HFFc6 (cell line): ENCODE results near the gene SEC23B. TPM values are rescaled to one million over a fixed set of nuclear protein-coding genes. Genes with fewer than 3 reads are reported as not detected.
"Not testable (repeated sequence)": the region's sequence is repeated elsewhere in the genome, so short reads cannot be mapped to it uniquely, and the experiment has no call there.

Experiments used
- DNase-seq: peaks from one replicate; pipeline ENCODE4 v3.0.0-alpha.2; 2018
- H3K27ac Mint-ChIP-seq: 2 replicates; pipeline ENCODE4 v1.8.0; 2020; ENCODE audit warnings: mild to moderate bottlenecking, mixed read lengths
- H3K27me3 Mint-ChIP-seq: 2 replicates; pipeline ENCODE4 v1.8.0; 2021; ENCODE audit warnings: mild to moderate bottlenecking, moderate library complexity, mixed read lengths; ENCODE audit not compliant: insufficient read depth
- H3K36me3 Mint-ChIP-seq: 2 replicates; pipeline ENCODE4 v1.8.0; 2021; ENCODE audit warnings: low read depth, mixed read lengths
- H3K4me1 Mint-ChIP-seq: 2 replicates; pipeline ENCODE4 v1.8.0; 2020; ENCODE audit warnings: low read depth, mixed read lengths
- H3K4me3 Mint-ChIP-seq: 2 replicates; pipeline ENCODE4 v1.8.0; 2020; ENCODE audit warnings: mild to moderate bottlenecking, moderate library complexity, mixed read lengths
- H3K9me3 Mint-ChIP-seq: 2 replicates; pipeline ENCODE4 v1.8.0; 2020; ENCODE audit warnings: mild to moderate bottlenecking, mixed read lengths
- total RNA-seq, 6 experiments: library from RNA; stranded (reverse); fragmentation: NEBNext Ultra II Directional; extraction: Animal tissue kit (Norgen Biotek cat#: 25700); gene quantifications; 2 replicates in 1 of 6; 3 replicates in 5 of 6; pipeline ENCODE4 v1.2.3, GENCODE V29; 2021
- TF ChIP-seq, protein P1 (sequence below): fragments of 200-600 bp; sonication (generic); IDR thresholded peaks from 2 replicates; pipeline ENCODE4 v1.5.0; 2021; ENCODE audit warnings: antibody characterized with exemption, mild to moderate bottlenecking

The SEC23B gene
- total RNA-seq, 6 experiments from 2014 or later: 50.8 to 63.4 (median 57.6) TPM

DNA sequence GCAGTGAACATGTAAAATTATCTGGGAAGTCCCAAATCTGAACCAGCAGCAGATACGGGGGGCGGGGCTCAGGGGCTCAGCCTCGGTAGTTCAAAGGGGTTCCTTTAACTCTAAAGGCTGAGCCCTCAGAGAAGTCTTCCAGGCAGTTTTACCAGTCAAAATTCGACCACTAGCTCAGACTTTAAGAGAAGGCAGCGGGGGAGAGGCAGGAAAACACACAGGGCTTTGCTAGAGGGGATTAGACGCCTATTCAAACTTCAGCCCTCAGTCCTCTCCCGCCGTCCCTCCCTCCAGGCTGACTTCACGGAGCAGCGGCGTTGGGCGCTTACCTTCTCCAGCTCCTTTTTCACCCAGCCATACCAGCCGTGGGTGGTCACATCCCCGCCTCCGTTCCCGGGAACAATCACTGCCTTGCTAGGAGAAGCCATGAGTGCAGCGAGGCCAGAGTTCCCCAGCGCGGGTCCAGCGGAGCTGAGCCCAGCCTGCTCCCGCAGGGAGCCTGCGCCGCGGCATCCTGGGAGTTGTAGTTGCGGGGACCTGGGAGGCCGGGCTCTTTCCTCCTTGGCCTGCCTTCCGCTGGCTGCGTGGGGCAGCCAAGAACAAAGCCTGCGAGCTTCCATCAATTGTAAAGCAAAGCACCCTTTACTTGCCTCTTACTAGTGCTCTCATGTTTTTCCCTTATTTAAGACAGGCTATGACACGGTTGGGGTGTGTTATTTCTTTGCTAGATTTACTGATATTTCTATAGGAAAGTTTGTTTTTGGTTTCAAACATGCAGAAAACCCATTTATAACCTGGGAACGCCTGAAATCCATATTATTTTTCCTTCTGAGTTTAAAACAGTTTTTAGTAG lies 10.8 kb upstream of the SEC23B start, which contains the start of gene RBBP9:
TSS of gene RBBP9 (minus strand) at position 486 of the 853 bp plus-strand sequence. CDS start at position 428, 58 bp downstream.
- H3K27me3 Mint-ChIP-seq: no peaks in the 10 kb centered on the region
- peak; percentile 65 for DNase-seq
- peak within 1 kb of the TSS; percentile 73 for H3K27ac Mint-ChIP-seq
- TF ChIP-seq, protein P1, sequence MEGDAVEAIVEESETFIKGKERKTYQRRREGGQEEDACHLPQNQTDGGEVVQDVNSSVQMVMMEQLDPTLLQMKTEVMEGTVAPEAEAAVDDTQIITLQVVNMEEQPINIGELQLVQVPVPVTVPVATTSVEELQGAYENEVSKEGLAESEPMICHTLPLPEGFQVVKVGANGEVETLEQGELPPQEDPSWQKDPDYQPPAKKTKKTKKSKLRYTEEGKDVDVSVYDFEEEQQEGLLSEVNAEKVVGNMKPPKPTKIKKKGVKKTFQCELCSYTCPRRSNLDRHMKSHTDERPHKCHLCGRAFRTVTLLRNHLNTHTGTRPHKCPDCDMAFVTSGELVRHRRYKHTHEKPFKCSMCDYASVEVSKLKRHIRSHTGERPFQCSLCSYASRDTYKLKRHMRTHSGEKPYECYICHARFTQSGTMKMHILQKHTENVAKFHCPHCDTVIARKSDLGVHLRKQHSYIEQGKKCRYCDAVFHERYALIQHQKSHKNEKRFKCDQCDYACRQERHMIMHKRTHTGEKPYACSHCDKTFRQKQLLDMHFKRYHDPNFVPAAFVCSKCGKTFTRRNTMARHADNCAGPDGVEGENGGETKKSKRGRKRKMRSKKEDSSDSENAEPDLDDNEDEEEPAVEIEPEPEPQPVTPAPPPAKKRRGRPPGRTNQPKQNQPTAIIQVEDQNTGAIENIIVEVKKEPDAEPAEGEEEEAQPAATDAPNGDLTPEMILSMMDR: no peak
- H3K4me1 Mint-ChIP-seq: peaks cover 15% of the 10 kb centered on the region
- no peaks in the 10 kb centered on the region for H3K9me3 Mint-ChIP-seq
- H3K4me3 Mint-ChIP-seq: peak within 1 kb of the TSS; percentile 99
- H3K36me3 Mint-ChIP-seq: peaks cover 6% of the 10 kb centered on the region; the same call in 1 of the 2 replicates

DNA sequence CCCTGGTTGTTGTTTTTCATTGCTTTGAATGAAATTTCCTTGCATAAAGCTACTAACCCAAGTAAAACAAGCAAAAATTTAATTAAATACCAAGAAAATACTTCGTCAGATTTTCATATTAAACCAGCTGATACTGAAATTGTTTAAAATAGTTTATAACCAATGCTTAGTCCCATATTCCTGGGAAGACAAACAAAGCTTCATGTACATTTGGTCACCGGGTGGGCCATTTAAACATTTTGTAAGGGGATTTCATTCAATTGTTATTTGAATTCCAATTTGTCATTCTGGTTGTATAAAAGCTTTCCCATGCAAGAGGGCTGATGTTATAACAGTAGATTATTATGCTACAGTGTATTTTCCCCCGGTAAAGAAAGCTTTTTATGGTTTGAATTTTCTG lies 10.1 kb upstream of the SEC23B start:
- Mint-ChIP-seq H3K27ac (peak overlapping the region; percentile 73; the same call in 1 of the 2 replicates), H3K9me3 (no peaks in the 10 kb centered on the region), H3K4me1 (peaks cover 15% of the 10 kb centered on the region), H3K4me3 (peak overlapping the region; percentile 99), H3K36me3 (peaks cover 6% of the 10 kb centered on the region; the same call in 1 of the 2 replicates), H3K27me3 (no peaks in the 10 kb centered on the region)
- DNase-seq: no peak
- TF ChIP-seq, protein P1: no peak

DNA sequence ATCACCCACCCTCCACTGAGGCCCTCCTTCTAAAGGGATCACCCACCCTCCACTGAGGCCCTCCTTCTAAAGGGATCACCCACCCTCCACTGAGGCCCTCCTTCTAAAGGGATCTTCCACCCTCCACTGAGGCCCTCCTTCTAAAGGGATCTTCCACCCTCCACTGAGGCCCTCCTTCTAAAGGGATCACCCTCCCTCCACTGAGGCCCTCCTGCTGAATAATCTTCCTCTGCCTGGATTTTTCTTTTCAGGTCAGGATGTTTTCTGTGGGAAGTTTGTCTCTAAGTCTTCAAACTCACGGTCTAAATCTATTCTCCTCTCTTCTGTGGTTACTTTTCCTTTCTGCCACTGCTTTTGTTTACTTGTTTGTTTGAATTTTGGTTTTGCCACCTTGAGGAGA lies 6.1 kb upstream of the SEC23B start:
- not testable (repeated sequence) for DNase-seq, H3K9me3 Mint-ChIP-seq, H3K27ac Mint-ChIP-seq, H3K27me3 Mint-ChIP-seq, H3K4me3 Mint-ChIP-seq, H3K36me3 Mint-ChIP-seq, H3K4me1 Mint-ChIP-seq

DNA sequence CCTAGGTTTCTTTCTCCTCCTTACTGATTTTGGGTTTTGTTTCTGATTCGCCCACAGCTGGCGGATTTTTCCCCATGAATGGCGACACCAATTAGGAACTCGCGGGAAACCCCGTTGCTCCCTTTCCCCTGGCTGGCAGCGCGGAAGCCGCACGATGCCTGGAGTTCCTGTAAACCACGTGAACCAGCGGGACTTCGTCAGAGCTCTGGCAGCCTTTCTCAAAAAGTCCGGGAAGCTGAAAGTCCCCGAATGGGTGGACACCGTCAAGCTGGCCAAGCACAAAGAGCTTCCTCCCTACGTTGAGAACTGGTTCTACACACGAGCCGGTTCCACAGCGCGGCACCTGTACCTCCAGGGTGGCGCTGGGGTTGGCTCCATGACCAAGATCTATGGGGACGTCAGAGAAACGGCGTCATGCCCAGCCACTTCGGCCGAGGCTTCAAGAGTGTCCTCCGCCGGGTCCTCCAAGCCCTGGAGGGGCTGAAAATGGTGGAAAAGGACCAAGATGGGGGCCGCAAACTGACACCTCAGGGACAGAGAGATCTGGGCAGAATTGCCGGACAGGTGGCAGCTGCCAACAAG lies 3.2 kb upstream of the SEC23B start:
- TF ChIP-seq, protein P1: no peak
- Mint-ChIP-seq H3K4me1 (peaks cover 20% of the 10 kb centered on the region), H3K36me3 (0 out of 2 replicates have a peak, but pooled peaks cover 4% of the 10 kb centered on the region), H3K4me3 (peak overlapping the region; percentile 56; the same call in 1 of the 2 replicates), H3K27ac (no peak overlapping the region), H3K27me3 (no peaks in the 10 kb centered on the region; the same call in 1 of the 2 replicates), H3K9me3 (no peaks in the 10 kb centered on the region)
- DNase-seq: no peak

DNA sequence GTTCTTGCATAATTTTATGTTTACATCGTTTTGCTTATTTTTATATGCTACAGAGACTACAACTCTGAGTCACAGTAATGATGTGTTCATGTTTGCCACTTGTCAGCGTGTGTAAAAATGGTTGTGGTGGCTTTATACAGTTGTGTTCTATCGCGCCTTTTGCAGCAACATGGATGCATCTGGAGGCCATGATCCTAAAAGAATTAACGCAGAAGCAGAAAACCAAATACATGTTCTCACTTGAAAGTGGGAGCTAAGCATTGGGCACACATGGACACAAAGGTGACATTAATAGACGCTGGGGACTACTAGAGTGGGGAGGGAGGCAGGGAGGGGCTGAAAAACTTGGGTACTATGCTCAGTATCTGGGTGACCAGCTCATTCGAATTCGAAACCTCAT lies 996 bp upstream of the SEC23B start:
- no peak for DNase-seq
- peaks cover 28% of the 10 kb centered on the region for H3K4me1 Mint-ChIP-seq
- H3K4me3 Mint-ChIP-seq: peak overlapping the region; percentile 99
- peaks cover 20% of the 10 kb centered on the region for H3K36me3 Mint-ChIP-seq
- H3K27me3 Mint-ChIP-seq: no peaks in the 10 kb centered on the region; the same call in 1 of the 2 replicates
- peak overlapping the region; percentile 95 for H3K27ac Mint-ChIP-seq
- no peaks in the 10 kb centered on the region for H3K9me3 Mint-ChIP-seq
- TF ChIP-seq, protein P1: no peak

DNA sequence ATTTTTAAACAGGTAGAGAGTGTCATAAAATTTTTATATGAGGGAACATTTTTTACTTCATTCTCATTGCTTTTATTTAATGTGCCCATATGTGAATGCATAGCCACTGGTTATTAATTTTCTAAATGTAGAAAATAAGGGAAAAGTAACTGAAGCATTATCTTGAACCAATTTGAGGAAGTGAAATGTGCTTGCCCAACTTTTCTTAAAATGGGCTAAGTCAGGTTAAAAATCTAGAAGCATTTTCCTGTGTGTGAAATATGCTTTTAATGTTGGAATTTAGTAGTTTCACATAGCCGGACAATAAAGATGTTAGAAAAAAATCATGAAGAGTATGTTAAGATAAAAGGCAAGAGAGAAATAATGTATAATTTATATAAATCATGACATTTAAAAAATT lies 3.8 kb downstream of the SEC23B start:
- Mint-ChIP-seq H3K36me3 (peaks cover 34% of the 10 kb centered on the region), H3K4me3 (no peak overlapping the region), H3K27me3 (peaks cover 2% of the 10 kb centered on the region; the same call in 1 of the 2 replicates), H3K27ac (no peak overlapping the region), H3K9me3 (no peaks in the 10 kb centered on the region), H3K4me1 (peaks cover 26% of the 10 kb centered on the region)
- DNase-seq: no peak
- TF ChIP-seq, protein P1: no peak
